HepG2 (cell line): Measurements from ENCODE around the gene NKX2-3. TPM values are rescaled to one million over a fixed set of nuclear protein-coding genes. Genes with fewer than 3 reads are reported as not detected.

Source experiments
- ATAC-seq: fragments of 200-7000 bp; cut with Tn5 transposase; 3 replicates; pipeline ENCODE4 v1.9.1; 2020; ENCODE audit warnings: mild to moderate bottlenecking, moderate library complexity
- BruUV-seq: library from RNA; stranded (reverse); fragments of 400-500 nt; replicated peaks from 2 replicates; lab custom pipeline; 2021; lab: Mats Ljungman, UMichigan
- CTCF ChIA-PET: fragments of 300-600 bp; formaldehyde crosslinking; extraction: SDS; loops from one replicate; lab custom pipeline; 2021; ENCODE audit warnings: low total read pairs, inconsistent platforms, low intra/inter-chr PET ratio; lab: Yijun Ruan, JAX
- POLR2A ChIA-PET: fragments of 350-600 bp; sonication (Branson Sonifier 250); formaldehyde crosslinking; loops from one replicate; lab custom pipeline; 2020; ENCODE audit warnings: antibody characterized with exemption, inconsistent platforms; lab: Yijun Ruan, JAX
- DNase-seq: peaks from one replicate; pipeline ENCODE4 v3.0.0-alpha.2; 2015; ENCODE audit warnings: low spot score
- FAIRE-seq: peaks from 3 replicates; lab custom pipeline; 2011; peaks lifted over from hg19 to GRCh38; lab: Jason Lieb, UNC
- H2AFZ ChIP-seq: one replicate; pipeline ENCODE4 v1.6.1; 2011; ENCODE audit warnings: low read length, inconsistent platforms
- H3K27ac ChIP-seq: fragments of 300-600 bp; 3 replicates; pipeline ENCODE4 v1.8.0; 2011; ENCODE audit warnings: mixed run types, mild to moderate bottlenecking, mixed read lengths, low read length, inconsistent platforms; ENCODE audit not compliant: insufficient read depth; ENCODE audit errors: extremely low read length
- H3K27me3 ChIP-seq, 2 experiments: fragments of 200-600 bp in 1 of 2; 2 replicates in 1 of 2; 3 replicates in 1 of 2; pipeline versions ENCODE4 v1.6.0 to v1.8.0; 2011; ENCODE audit warnings: low read length in 2 of 2, mild to moderate bottlenecking in 2 of 2, moderate library complexity in 2 of 2, inconsistent platforms in 1 of 2; ENCODE audit not compliant: insufficient read depth in 2 of 2, control insufficient read depth in 1 of 2
- H3K36me3 ChIP-seq, 2 experiments: fragments of 200-600 bp in 1 of 2; replicated peaks in 1 of 2; 2 replicates in 1 of 2; 3 replicates in 1 of 2; pipeline versions ENCODE4 v1.5.1 to v1.8.0; 2011; ENCODE audit warnings: low read length in 2 of 2, inconsistent platforms in 1 of 2; ENCODE audit not compliant: insufficient read depth in 2 of 2, control insufficient read depth in 1 of 2
- H3K4me1 ChIP-seq: 2 replicates; pipeline ENCODE4 v1.5.1; 2012; ENCODE audit warnings: low read length, inconsistent platforms; ENCODE audit not compliant: insufficient read depth
- H3K4me2 ChIP-seq: 2 replicates; pipeline ENCODE4 v1.6.0; 2011; ENCODE audit warnings: low read depth, low read length, inconsistent platforms
- H3K4me3 ChIP-seq, 3 experiments: fragments of 200-600 bp in 1 of 3; sonication (generic), shearing (Covaris generic) in 1 of 3; replicated peaks in 1 of 3; 2 replicates each; pipeline ENCODE4 v1.5.1; 2011 to 2016; ENCODE audit warnings: low read length in 3 of 3, inconsistent platforms in 2 of 3, low read depth in 2 of 3, mild to moderate bottlenecking in 2 of 3, control low read depth in 1 of 3, mixed read lengths in 1 of 3; ENCODE audit not compliant: insufficient read depth in 1 of 3
- H3K79me2 ChIP-seq: one replicate; pipeline ENCODE4 v1.6.1; 2011; ENCODE audit warnings: low read length, inconsistent platforms; ENCODE audit not compliant: insufficient read depth
- H3K9ac ChIP-seq: 2 replicates; pipeline ENCODE4 v1.6.0; 2011; ENCODE audit warnings: mild to moderate bottlenecking, low read depth, low read length, inconsistent platforms; ENCODE audit not compliant: insufficient read depth
- H3K9me3 ChIP-seq: 2 replicates; pipeline ENCODE4 v1.5.1; 2012; ENCODE audit warnings: mild to moderate bottlenecking, low read length
- H4K20me1 ChIP-seq: 2 replicates; pipeline ENCODE4 v1.6.0; 2011; ENCODE audit warnings: inconsistent platforms, mild to moderate bottlenecking, low read length, moderate library complexity; ENCODE audit not compliant: insufficient read depth
- ARHGAP35 ChIP-seq: sonication (generic); formaldehyde crosslinking; IDR thresholded peaks from 2 replicates; pipeline ENCODE4 v1.9.0; 2022; ENCODE audit warnings: mild to moderate bottlenecking, inconsistent platforms, moderate library complexity, missing genetic modification reagents, borderline replicate concordance
- NFE2 ChIP-seq: sonication (generic); formaldehyde crosslinking; IDR thresholded peaks from 2 replicates; pipeline ENCODE4 v1.4.0; 2020; ENCODE audit warnings: missing genetic modification reagents
- NR2F1 ChIP-seq, 2 experiments: fragments of 450-650 bp in 1 of 2; formaldehyde crosslinking in 1 of 2; IDR thresholded peaks; 2 replicates each; pipeline versions ENCODE4 v1.5.0 to v1.6.1; 2016 to 2020; ENCODE audit warnings: mild to moderate bottlenecking in 1 of 2, missing compliant biosample characterization in 1 of 2, missing genetic modification reagents in 1 of 2, moderate library complexity in 1 of 2
- SCMH1 ChIP-seq: sonication (generic); formaldehyde crosslinking; IDR thresholded peaks from 2 replicates; pipeline ENCODE4 v1.9.0; 2021; ENCODE audit warnings: missing genetic modification reagents, mild to moderate bottlenecking, borderline replicate concordance
- SMAD1 ChIP-seq: sonication (generic); formaldehyde crosslinking; IDR thresholded peaks from 2 replicates; pipeline ENCODE4 v1.4.0; 2020; ENCODE audit warnings: missing genetic modification reagents, low read depth, mild to moderate bottlenecking, borderline replicate concordance
- ZFP36L2 ChIP-seq: sonication (generic); formaldehyde crosslinking; IDR thresholded peaks from 2 replicates; pipeline ENCODE4 v1.4.0; 2020; ENCODE audit warnings: missing genetic modification reagents
- WGBS: methylation state at CpG from one replicate; pipeline ENCODE4 v1.1.6; 2017; ENCODE audit warnings: low lambda C conversion rate; 5-methylcytosine and 5-hydroxymethylcytosine counted together
- in situ Hi-C: cut with HindIII; loops from 2 replicates; pipeline ENCODE4 v1.10.0; 2017; ENCODE audit warnings: low pct_unique_long_range_greater_than_20kb; ENCODE audit not compliant: extremely low pct_ligation_motif_present
- intact Hi-C: fragments of 100-400 bp; cut with micrococcal nuclease; formaldehyde crosslinking; loops from one replicate; pipeline ENCODE4 v1.10.0; 2022; ENCODE audit not compliant: unreplicated experiment
- polyA plus RNA-seq, 8 experiments: library from polyadenylated mRNA; depleted of rRNA in 3 of 8; stranded (reverse) in 7 of 8; unstranded in 1 of 8; fragments of >200 nt; fragmentation: Illumina TruSeq in 4 of 8; extraction: Trizol in 4 of 8; gene quantifications; 2 replicates each; pipeline versions ENCODE4 v1.2.1 to v1.2.3, GENCODE V29; 2011 to 2016; ENCODE audit warnings: low read depth in 4 of 8, missing spikeins in 1 of 8, mixed read lengths in 1 of 8; ENCODE audit not compliant: insufficient read depth in 1 of 8
- total RNA-seq, 5 experiments: library from RNA; depleted of rRNA; stranded (reverse); fragments of >200 nt; fragmentation: Illumina TruSeq; extraction: Trizol; gene quantifications; 2 replicates each; pipeline ENCODE4 v1.2.3, GENCODE V29; 2016; ENCODE audit warnings: low read depth in 1 of 5
- TF ChIP-seq, protein P1 (sequence below): sonication (generic); formaldehyde crosslinking; IDR thresholded peaks from 2 replicates; pipeline ENCODE4; 2020; ENCODE audit warnings: missing genetic modification reagents, mild to moderate bottlenecking, borderline replicate concordance
- TF ChIP-seq, protein P2 (sequence below): IDR thresholded peaks from 2 replicates; pipeline ENCODE4 v1.6.1; 2016; ENCODE audit warnings: low read depth, control low read depth
- TF ChIP-seq, protein P3 (sequence below): sonication (generic); formaldehyde crosslinking; IDR thresholded peaks from 2 replicates; pipeline ENCODE4 v1.5.1; 2020; ENCODE audit warnings: mild to moderate bottlenecking, missing genetic modification reagents, moderate library complexity

Gene NKX2-3
- total and polyA plus RNA-seq, 2 of the 13 experiments (the other 11 are each of a cell fraction or from before 2014, with no cell fraction given), result not detected

DNA sequence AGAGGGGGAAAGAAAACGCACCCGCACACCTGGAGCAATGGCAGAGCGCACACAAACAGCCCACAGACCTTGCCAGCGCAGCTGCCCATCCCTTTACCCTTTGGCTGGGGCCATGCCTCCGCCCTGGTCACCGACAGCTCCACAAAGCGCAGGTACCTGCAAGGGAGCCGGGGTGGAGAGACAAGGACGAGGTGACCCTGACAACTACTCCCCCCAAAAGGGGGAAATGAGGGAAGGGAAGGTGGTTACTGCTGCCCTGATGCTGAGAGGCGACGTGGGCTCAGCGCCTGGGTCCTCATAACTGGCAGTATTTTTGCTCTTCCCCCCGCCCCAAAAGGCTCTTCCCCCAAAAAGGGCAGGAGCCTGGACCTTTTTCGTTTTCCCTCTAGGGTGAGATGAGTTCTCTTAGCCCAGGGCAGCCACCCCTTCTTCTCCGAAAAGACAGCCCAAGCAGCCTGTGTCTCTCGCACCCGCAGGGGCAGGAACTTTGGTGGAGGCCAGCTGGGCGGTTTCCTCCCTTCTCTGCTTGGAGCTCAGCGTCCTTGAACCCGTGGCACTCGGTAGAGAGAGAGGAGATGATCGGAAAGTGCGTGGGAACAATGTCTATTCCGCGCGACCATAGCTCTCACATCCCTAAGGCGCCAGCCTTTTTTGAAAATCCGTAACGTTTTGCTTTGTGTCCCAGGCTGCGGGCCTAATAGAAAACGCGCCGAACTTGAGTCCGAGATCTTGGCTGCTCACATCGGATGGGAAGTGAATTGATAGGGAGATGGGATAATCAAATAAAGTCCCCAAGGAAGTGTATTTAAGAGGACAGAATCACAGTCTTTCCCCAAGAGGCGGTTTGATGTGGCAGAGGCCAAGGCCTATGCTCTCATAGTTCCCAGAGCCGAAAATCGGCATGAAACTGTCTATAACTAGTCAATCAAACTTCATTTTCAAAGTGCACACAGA, 1.0 kb downstream of the NKX2-3 start:
- no peak overlapping the region for H3K4me2 ChIP-seq
- ChIA-PET CTCF (no interaction called here), POLR2A (no interaction called here)
- WGBS, result 45% methylated on average over 38 of the region's 38 CpGs
- peaks cover 23 to 95% of the 10 kb centered on the region in 2 experiments for H3K27me3 ChIP-seq
- no peak for ATAC-seq
- intact Hi-C loops (no loop called here), in situ Hi-C loops (no loop called here)
- no peak overlapping the region for H3K27ac ChIP-seq
- TF ChIP-seq SMAD1, result no peak
- TF ChIP-seq, protein P1, sequence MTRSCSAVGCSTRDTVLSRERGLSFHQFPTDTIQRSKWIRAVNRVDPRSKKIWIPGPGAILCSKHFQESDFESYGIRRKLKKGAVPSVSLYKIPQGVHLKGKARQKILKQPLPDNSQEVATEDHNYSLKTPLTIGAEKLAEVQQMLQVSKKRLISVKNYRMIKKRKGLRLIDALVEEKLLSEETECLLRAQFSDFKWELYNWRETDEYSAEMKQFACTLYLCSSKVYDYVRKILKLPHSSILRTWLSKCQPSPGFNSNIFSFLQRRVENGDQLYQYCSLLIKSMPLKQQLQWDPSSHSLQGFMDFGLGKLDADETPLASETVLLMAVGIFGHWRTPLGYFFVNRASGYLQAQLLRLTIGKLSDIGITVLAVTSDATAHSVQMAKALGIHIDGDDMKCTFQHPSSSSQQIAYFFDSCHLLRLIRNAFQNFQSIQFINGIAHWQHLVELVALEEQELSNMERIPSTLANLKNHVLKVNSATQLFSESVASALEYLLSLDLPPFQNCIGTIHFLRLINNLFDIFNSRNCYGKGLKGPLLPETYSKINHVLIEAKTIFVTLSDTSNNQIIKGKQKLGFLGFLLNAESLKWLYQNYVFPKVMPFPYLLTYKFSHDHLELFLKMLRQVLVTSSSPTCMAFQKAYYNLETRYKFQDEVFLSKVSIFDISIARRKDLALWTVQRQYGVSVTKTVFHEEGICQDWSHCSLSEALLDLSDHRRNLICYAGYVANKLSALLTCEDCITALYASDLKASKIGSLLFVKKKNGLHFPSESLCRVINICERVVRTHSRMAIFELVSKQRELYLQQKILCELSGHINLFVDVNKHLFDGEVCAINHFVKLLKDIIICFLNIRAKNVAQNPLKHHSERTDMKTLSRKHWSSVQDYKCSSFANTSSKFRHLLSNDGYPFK (CRISPR knock-in tag), result no peak
- TF ChIP-seq NR2F1 (CRISPR knock-in tag; IDR thresholded peaks at IDR 0.05), result no peak
- TF ChIP-seq, protein P2, sequence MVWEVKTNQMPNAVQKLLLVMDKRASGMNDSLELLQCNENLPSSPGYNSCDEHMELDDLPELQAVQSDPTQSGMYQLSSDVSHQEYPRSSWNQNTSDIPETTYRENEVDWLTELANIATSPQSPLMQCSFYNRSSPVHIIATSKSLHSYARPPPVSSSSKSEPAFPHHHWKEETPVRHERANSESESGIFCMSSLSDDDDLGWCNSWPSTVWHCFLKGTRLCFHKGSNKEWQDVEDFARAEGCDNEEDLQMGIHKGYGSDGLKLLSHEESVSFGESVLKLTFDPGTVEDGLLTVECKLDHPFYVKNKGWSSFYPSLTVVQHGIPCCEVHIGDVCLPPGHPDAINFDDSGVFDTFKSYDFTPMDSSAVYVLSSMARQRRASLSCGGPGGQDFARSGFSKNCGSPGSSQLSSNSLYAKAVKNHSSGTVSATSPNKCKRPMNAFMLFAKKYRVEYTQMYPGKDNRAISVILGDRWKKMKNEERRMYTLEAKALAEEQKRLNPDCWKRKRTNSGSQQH (CRISPR knock-in tag), result no peak
- TF ChIP-seq ARHGAP35 (CRISPR knock-in tag), result no peak
- no peak for TF ChIP-seq SCMH1 (CRISPR knock-in tag)
- TF ChIP-seq ZFP36L2, result no peak
- TF ChIP-seq NFE2, result no peak
- TF ChIP-seq, protein P3, sequence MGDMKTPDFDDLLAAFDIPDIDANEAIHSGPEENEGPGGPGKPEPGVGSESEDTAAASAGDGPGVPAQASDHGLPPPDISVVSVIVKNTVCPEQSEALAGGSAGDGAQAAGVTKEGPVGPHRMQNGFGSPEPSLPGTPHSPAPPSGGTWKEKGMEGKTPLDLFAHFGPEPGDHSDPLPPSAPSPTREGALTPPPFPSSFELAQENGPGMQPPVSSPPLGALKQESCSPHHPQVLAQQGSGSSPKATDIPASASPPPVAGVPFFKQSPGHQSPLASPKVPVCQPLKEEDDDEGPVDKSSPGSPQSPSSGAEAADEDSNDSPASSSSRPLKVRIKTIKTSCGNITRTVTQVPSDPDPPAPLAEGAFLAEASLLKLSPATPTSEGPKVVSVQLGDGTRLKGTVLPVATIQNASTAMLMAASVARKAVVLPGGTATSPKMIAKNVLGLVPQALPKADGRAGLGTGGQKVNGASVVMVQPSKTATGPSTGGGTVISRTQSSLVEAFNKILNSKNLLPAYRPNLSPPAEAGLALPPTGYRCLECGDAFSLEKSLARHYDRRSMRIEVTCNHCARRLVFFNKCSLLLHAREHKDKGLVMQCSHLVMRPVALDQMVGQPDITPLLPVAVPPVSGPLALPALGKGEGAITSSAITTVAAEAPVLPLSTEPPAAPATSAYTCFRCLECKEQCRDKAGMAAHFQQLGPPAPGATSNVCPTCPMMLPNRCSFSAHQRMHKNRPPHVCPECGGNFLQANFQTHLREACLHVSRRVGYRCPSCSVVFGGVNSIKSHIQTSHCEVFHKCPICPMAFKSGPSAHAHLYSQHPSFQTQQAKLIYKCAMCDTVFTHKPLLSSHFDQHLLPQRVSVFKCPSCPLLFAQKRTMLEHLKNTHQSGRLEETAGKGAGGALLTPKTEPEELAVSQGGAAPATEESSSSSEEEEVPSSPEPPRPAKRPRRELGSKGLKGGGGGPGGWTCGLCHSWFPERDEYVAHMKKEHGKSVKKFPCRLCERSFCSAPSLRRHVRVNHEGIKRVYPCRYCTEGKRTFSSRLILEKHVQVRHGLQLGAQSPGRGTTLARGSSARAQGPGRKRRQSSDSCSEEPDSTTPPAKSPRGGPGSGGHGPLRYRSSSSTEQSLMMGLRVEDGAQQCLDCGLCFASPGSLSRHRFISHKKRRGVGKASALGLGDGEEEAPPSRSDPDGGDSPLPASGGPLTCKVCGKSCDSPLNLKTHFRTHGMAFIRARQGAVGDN (CRISPR knock-in tag), result no peak
- no peak overlapping the region for H2AFZ ChIP-seq
- H3K4me3 ChIP-seq, result no peak overlapping the region
- no peak for FAIRE-seq
- H3K36me3 ChIP-seq, result no peaks in the 10 kb centered on the region
- peaks cover 2% of the 10 kb centered on the region; the same call in 1 of the 2 replicates for H4K20me1 ChIP-seq
- no peak for DNase-seq
- peaks cover 22% of the 10 kb centered on the region for H3K4me1 ChIP-seq
- no TSS peak for BruUV-seq
- H3K9me3 ChIP-seq, result no peaks in the 10 kb centered on the region
- no peak overlapping the region for H3K9ac ChIP-seq
- H3K79me2 ChIP-seq, result no peaks in the 10 kb centered on the region
